Upper lobe of right lung (tissue), 1 donor: ENCODE results near the gene EHBP1. TPM values are rescaled to one million over a fixed set of nuclear protein-coding genes. Genes with fewer than 3 reads are reported as not detected.
A peak's percentile ranks its signal among the peaks of the same experiment; 100 is the strongest.

Experiments
- ATAC-seq: fragments of 200-7000 bp; cut with Tn5 transposase; one replicate; pipeline ENCODE4 v1.9.1; 2020; ENCODE audit warnings: mild to moderate bottlenecking, moderate library complexity
- DNase-seq: peaks from one replicate; pipeline ENCODE4 v3.0.0-alpha.2; 2020
- H3K27ac ChIP-seq: fragments of 200-600 bp; one replicate; pipeline ENCODE4 v1.8.0; 2022
- H3K27me3 ChIP-seq: fragments of 200-600 bp; one replicate; pipeline ENCODE4 v1.8.0; 2022; ENCODE audit warnings: mild to moderate bottlenecking
- H3K36me3 ChIP-seq: fragments of 200-600 bp; one replicate; pipeline ENCODE4 v1.8.0; 2022
- H3K4me1 ChIP-seq: fragments of 200-600 bp; one replicate; pipeline ENCODE4 v1.8.0; 2022
- H3K4me3 ChIP-seq: fragments of 200-600 bp; one replicate; pipeline ENCODE4 v1.8.0; 2022; ENCODE audit warnings: mild to moderate bottlenecking
- H3K9me3 ChIP-seq: fragments of 200-600 bp; one replicate; pipeline ENCODE4 v1.8.0; 2022
- CTCF ChIP-seq: fragments of 200-600 bp; IDR thresholded peaks from one replicate; pipeline ENCODE4 v1.8.0; 2022; ENCODE audit warnings: antibody characterized with exemption
- intact Hi-C: fragments of 100-400 bp; cut with DNase I; formaldehyde crosslinking; loops from one replicate; pipeline ENCODE4 v1.11.0; 2022
- total RNA-seq: library from RNA; stranded (reverse); fragmentation: NEBNext Ultra II Directional; extraction: Animal tissue kit (Norgen Biotek cat#: 25700); gene quantifications from one replicate; pipeline ENCODE4 v1.2.1, GENCODE V29; 2021
- donor health status: DM: no; HTN: yes; CAD: no; lungs with severe emphysema.

EHBP1 gene
- total RNA-seq, 1 donor from 2014 or later = 46.7 TPM

- Histone ChIP-seq H3K27ac (no peak overlapping the region), H3K36me3 (no peaks in the 10 kb centered on the region), H3K27me3 (no peaks in the 10 kb centered on the region), H3K4me1 (peaks cover 31% of the 10 kb centered on the region), H3K4me3 (no peak overlapping the region), H3K9me3 (no peaks in the 10 kb centered on the region)
- no peak for TF ChIP-seq CTCF
- DNase-seq = no peak
- intact Hi-C loops = no loop called here
- no peak for ATAC-seq
Observed at GRCh38 chr2:62661263-62661635, 44.3 kb upstream of the EHBP1 start.

DNA sequence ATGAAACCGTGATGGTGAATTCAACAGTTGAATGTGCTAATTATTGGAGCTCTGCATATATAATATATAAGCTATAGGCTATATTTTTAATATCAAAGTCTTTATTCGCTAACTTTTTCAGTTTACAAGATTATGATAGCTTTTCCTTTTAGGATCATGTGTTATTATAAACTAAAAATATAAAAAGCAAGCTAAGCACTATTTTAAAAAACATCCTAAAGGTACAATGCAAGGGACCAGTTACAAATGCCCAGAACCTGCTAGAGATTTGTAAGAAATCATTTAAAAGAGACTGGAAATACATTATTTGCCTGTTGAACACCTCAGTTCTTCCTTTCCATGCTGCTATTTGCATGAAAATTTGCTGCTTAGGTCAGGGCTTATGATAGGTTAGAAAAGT is 43.4 kb upstream of the EHBP1 start:
- intact Hi-C loops = no loop called here
- H3K4me3 ChIP-seq = no peak overlapping the region
- no peaks in the 10 kb centered on the region for H3K27me3 ChIP-seq
- peaks cover 31% of the 10 kb centered on the region for H3K4me1 ChIP-seq
- H3K9me3 ChIP-seq = no peaks in the 10 kb centered on the region
- TF ChIP-seq CTCF = no peak
- DNase-seq = no peak
- no peak for ATAC-seq
- H3K27ac ChIP-seq = peak overlapping the region; percentile 12
- no peaks in the 10 kb centered on the region for H3K36me3 ChIP-seq

- no peaks in the 10 kb centered on the region for H3K9me3 ChIP-seq
- no peak overlapping the region for H3K4me3 ChIP-seq
- TF ChIP-seq CTCF = no peak
- intact Hi-C loops = no loop called here
- H3K27ac ChIP-seq = peak overlapping the region; percentile 12
- no peaks in the 10 kb centered on the region for H3K27me3 ChIP-seq
- H3K36me3 ChIP-seq = no peaks in the 10 kb centered on the region
- peaks cover 31% of the 10 kb centered on the region for H3K4me1 ChIP-seq
- no peak for DNase-seq
- no peak for ATAC-seq
Observed at GRCh38 chr2:62662554-62662953, 43.0 kb upstream of the EHBP1 start.

- H3K4me3 ChIP-seq = no peak overlapping the region
- ATAC-seq (peak; percentile 41), DNase-seq (no peak)
- no peaks in the 10 kb centered on the region for H3K36me3 ChIP-seq
- H3K27me3 ChIP-seq = no peaks in the 10 kb centered on the region
- intact Hi-C loops = no loop called here
- H3K27ac ChIP-seq = no peak overlapping the region
- no peak for TF ChIP-seq CTCF
- H3K4me1 ChIP-seq = peaks cover 31% of the 10 kb centered on the region
- H3K9me3 ChIP-seq = no peaks in the 10 kb centered on the region
Observed at GRCh38 chr2:62663411-62663810, 42.1 kb upstream of the EHBP1 start.

GRCh38 chr2:62663920-62664795 is 41.4 kb upstream of the EHBP1 start:
- DNase-seq (no peak), ATAC-seq (no peak)
- Histone ChIP-seq H3K27ac (no peak overlapping the region), H3K9me3 (no peaks in the 10 kb centered on the region), H3K4me3 (no peak overlapping the region), H3K36me3 (no peaks in the 10 kb centered on the region), H3K27me3 (no peaks in the 10 kb centered on the region), H3K4me1 (peaks cover 31% of the 10 kb centered on the region)
- intact Hi-C loops = no loop called here
- no peak for TF ChIP-seq CTCF
